ENCODE results near the gene PHF21B. TPM values are rescaled to one million over a fixed set of nuclear protein-coding genes. Genes with fewer than 3 reads are reported as not detected.
"Not testable (repeated sequence)": the region's sequence is repeated elsewhere in the genome, so short reads cannot be mapped to it uniquely, and the experiment has no call there.

The PHF21B gene
- total RNA-seq, 2 experiments from 2014 or later = not detected

GRCh38 chr22:44964722-44965078, 45.1 kb downstream of the PHF21B start:
- intact Hi-C loops (cut with micrococcal nuclease) = no loop called here
- Mint-ChIP-seq H3K4me3 (no peak overlapping the region), H3K27ac (no peak overlapping the region), H3K36me3 (no peaks in the 10 kb centered on the region), H3K4me1 (ENCODE audit: low read depth) (no peaks in the 10 kb centered on the region), H3K27me3 (peaks cover 14% of the 10 kb centered on the region), H3K9me3 (no peaks in the 10 kb centered on the region)
- ChIA-PET CTCF (no interaction called here), POLR2A (no interaction called here)
- no peak for DNase-seq

- Mint-ChIP-seq H3K27me3 (peaks cover 14% of the 10 kb centered on the region), H3K9me3 (no peaks in the 10 kb centered on the region), H3K36me3 (no peaks in the 10 kb centered on the region), H3K4me3 (no peak overlapping the region), H3K27ac (no peak overlapping the region), H3K4me1 (ENCODE audit: low read depth) (no peaks in the 10 kb centered on the region)
- ChIA-PET CTCF (no interaction called here), POLR2A (no interaction called here)
- no peak for DNase-seq
- intact Hi-C loops (cut with micrococcal nuclease) = no loop called here
Measured at GRCh38 chr22:44963832-44964721, 45.7 kb downstream of the PHF21B start.

- Mint-ChIP-seq H3K4me1 (ENCODE audit: low read depth) (no peaks in the 10 kb centered on the region), H3K9me3 (no peaks in the 10 kb centered on the region), H3K36me3 (no peaks in the 10 kb centered on the region), H3K4me3 (no peak overlapping the region), H3K27ac (no peak overlapping the region), H3K27me3 (peaks cover 13% of the 10 kb centered on the region)
- ChIA-PET CTCF (no interaction called here), POLR2A (no interaction called here)
- no peak for DNase-seq
- intact Hi-C loops (cut with micrococcal nuclease) = no loop called here
Measured at GRCh38 chr22:44962741-44963454, 46.9 kb downstream of the PHF21B start.

GRCh38 chr22:44961682-44962081, 48.1 kb downstream of the PHF21B start:
- H3K4me1 Mint-ChIP-seq (ENCODE audit: low read depth); DNase-seq; H3K27ac Mint-ChIP-seq; H3K4me3 Mint-ChIP-seq; H3K9me3 Mint-ChIP-seq; intact Hi-C loops (cut with micrococcal nuclease); H3K27me3 Mint-ChIP-seq; H3K36me3 Mint-ChIP-seq; POLR2A ChIA-PET: not testable (repeated sequence)
- CTCF ChIA-PET = interaction anchor here (1.0 kb wide), 1 partner anchor 135 kb away, joined by 4 read pairs; no protein-coding TSS in a partner anchor

DNA sequence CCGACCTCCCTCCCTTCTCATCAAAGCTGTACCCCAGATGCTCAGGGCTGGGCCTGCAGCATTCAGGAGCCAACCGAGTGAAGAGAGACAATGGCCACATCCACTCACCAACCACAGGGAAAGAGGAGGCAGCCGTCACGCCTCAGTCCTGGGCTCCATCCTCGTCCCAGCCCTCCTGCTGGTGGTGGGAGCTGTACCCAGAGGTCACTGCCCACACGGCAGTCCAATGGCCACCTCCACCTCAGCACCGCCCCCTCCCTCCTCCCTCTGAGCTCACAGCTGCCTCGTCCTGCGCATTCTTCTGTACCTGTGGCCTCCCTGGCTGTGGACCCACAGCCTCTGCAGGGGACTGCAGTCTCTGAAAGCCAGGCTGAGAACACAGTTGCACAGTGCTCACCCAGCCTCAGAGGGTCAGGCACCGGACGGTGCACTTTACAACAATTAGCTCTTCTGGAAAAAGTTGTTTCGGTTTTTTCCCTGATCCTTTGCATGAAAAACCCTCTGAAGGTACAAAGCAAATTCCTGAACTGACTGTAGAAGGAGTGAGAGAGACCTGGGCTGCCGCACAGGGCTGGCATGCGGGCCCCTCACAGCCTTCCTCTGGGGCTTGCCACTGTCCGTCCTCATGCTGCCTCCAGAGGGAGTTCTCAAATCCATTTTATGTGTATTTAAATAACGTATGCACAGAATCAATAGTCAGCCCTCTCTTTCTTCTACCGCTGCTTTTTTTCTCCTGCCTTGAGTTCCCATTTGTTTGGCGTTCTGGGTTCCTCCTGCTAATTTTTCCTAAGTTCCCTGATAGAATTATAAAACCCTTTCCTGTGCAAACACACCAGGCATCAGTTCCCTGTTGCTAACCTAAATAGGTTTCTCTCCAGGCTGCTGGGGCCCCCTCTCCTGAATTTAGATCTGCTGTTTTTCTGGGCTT, 52.7 kb downstream of the PHF21B start:
- intact Hi-C loops (cut with micrococcal nuclease) = no loop called here
- no peaks in the 10 kb centered on the region for H3K4me1 Mint-ChIP-seq (ENCODE audit: low read depth)
- no peak overlapping the region for H3K27ac Mint-ChIP-seq
- H3K36me3 Mint-ChIP-seq = no peaks in the 10 kb centered on the region
- no peaks in the 10 kb centered on the region for H3K9me3 Mint-ChIP-seq
- H3K27me3 Mint-ChIP-seq = peaks cover 6% of the 10 kb centered on the region
- ChIA-PET CTCF (no interaction called here), POLR2A (no interaction called here)
- no peak overlapping the region for H3K4me3 Mint-ChIP-seq
- no peak for DNase-seq

- Mint-ChIP-seq H3K27me3 (peaks cover 4% of the 10 kb centered on the region), H3K27ac (no peak overlapping the region), H3K9me3 (peaks cover 7% of the 10 kb centered on the region), H3K4me1 (ENCODE audit: low read depth) (no peaks in the 10 kb centered on the region), H3K4me3 (no peak overlapping the region), H3K36me3 (no peaks in the 10 kb centered on the region)
- ChIA-PET CTCF (no interaction called here), POLR2A (no interaction called here)
- intact Hi-C loops (cut with micrococcal nuclease) = no loop called here
- no peak for DNase-seq
Measured at GRCh38 chr22:44955102-44955501, 54.7 kb downstream of the PHF21B start.

DNA sequence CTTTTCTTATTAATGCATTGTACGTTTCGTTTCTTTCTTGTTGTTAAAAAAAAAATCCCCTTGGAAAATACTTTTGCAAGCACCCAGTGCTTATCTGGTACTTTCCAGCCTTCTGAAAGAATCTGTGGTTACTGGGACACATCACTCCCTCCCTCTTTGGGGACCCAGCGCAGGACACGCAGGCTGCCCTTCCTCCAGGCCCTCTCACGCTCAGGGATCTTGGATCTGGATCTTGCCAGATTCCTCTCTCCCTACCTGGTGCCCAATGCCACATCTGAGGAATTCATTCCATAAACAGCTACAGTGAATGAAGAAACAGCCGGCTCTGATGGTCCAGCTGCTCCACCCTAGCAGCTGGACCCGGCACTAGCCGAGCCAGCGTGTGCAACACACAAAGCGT, 55.7 kb downstream of the PHF21B start:
- CTCF ChIA-PET = no interaction called here
- Mint-ChIP-seq H3K27ac (no peak overlapping the region), H3K27me3 (peaks cover 4% of the 10 kb centered on the region), H3K4me1 (ENCODE audit: low read depth) (no peaks in the 10 kb centered on the region), H3K36me3 (no peaks in the 10 kb centered on the region), H3K9me3 (peaks cover 7% of the 10 kb centered on the region), H3K4me3 (no peak overlapping the region)
- POLR2A ChIA-PET = no interaction called here
- intact Hi-C loops (cut with micrococcal nuclease) = no loop called here
- DNase-seq = no peak

DNA sequence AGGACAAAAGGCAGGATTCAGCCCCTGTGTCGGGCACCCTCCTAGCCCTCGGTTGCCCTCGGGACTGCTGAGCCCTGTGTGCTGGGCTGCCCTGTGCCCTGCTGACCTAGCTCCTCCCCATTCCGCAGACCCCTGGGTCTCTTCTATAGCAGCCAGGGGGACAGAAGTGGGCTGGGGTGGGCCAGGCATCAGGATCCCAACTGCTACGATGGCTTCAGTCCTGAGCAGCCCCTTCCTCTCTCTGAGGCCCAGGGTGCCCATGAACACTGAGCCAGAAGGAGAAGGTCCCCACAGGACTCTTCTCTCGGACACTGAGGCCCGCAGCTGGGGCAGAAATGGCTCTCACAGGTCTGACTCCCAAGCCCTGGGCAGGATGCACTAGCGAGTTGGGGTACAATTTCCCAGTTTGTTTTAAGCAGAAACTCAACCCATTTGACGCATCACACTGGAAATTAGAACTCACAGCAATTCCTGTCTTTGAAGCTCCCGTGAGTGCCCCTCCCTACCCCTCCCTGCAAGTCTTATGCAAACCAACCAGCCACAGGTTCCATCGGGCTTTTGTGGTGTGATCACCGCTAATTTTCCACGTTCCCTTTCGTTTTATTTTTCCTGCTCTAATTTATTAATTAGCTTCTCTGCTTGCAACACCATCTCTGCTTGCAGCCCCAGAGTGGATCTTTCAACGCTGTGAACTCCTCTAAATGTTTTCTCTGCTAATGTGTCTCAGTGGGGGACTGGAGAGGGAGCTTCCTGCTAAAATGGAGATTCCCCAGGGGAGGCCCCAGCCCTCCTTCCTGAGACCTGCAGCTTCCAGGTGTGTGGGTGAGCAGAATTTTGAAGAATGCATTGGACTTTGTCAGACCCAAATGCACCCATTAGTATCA, 56.7 kb downstream of the PHF21B start:
- Mint-ChIP-seq H3K27ac (no peak overlapping the region), H3K4me1 (ENCODE audit: low read depth) (no peaks in the 10 kb centered on the region), H3K4me3 (no peak overlapping the region), H3K27me3 (peaks cover 4% of the 10 kb centered on the region), H3K9me3 (peaks cover 7% of the 10 kb centered on the region), H3K36me3 (no peaks in the 10 kb centered on the region)
- intact Hi-C loops (cut with micrococcal nuclease) = no loop called here
- DNase-seq = no peak
- POLR2A ChIA-PET = no interaction called here
- CTCF ChIA-PET = no interaction called here

- H3K4me3 Mint-ChIP-seq = no peak overlapping the region
- H3K4me1 Mint-ChIP-seq (ENCODE audit: low read depth) = no peaks in the 10 kb centered on the region
- ChIA-PET POLR2A (no interaction called here), CTCF (no interaction called here)
- H3K36me3 Mint-ChIP-seq = no peaks in the 10 kb centered on the region
- H3K27ac Mint-ChIP-seq = no peak overlapping the region
- peaks cover 4% of the 10 kb centered on the region for H3K27me3 Mint-ChIP-seq
- intact Hi-C loops (cut with micrococcal nuclease) = no loop called here
- no peak for DNase-seq
- peaks cover 7% of the 10 kb centered on the region for H3K9me3 Mint-ChIP-seq
Measured at GRCh38 chr22:44951510-44951816, 58.3 kb downstream of the PHF21B start.

GRCh38 chr22:44950806-44951509, 58.8 kb downstream of the PHF21B start:
- Mint-ChIP-seq H3K9me3 (peaks cover 7% of the 10 kb centered on the region), H3K36me3 (no peaks in the 10 kb centered on the region), H3K4me3 (no peak overlapping the region), H3K27me3 (peaks cover 4% of the 10 kb centered on the region), H3K27ac (no peak overlapping the region), H3K4me1 (ENCODE audit: low read depth) (no peaks in the 10 kb centered on the region)
- intact Hi-C loops (cut with micrococcal nuclease) = no loop called here
- DNase-seq = no peak
- POLR2A ChIA-PET = no interaction called here
- CTCF ChIA-PET = no interaction called here

DNA sequence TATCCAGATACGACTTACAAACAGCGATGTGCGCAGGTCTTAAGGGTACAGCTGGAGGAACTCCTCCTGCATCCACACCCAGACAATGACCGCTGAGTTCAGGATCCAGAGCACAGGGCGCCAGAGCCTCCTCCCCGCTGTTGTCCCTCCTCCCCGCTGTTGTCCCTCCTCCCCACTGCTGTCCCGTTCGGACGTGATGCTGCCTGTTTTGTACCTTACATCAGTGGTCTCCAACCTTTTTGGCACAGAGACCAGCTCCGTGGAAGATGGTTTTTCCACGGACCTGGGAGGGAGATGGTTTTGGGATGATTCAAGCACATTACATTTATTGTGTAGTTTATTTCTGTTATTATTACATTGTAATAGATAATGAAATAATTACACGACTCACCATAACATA, 62.0 kb downstream of the PHF21B start:
- Mint-ChIP-seq H3K4me3 (no peak overlapping the region), H3K9me3 (peaks cover 7% of the 10 kb centered on the region), H3K36me3 (no peaks in the 10 kb centered on the region), H3K4me1 (ENCODE audit: low read depth) (no peaks in the 10 kb centered on the region), H3K27ac (no peak overlapping the region), H3K27me3 (no peaks in the 10 kb centered on the region)
- ChIA-PET CTCF (no interaction called here), POLR2A (no interaction called here)
- no peak for DNase-seq
- intact Hi-C loops (cut with micrococcal nuclease) = no loop called here
